Neural cell (in vitro differentiated cells): ENCODE data around the gene DDX41.

Experiments used
- CTCF ChIP-seq: fragments of 450-650 bp; IDR thresholded peaks from 2 replicates; pipeline ENCODE4 v1.5.1; 2014; ENCODE audit warnings: antibody characterized with exemption, mild to moderate bottlenecking, moderate library complexity; ENCODE audit not compliant: poor library complexity, severe bottlenecking
- EZH2 ChIP-seq: fragments of 200-600, 300-800 bp; shearing (Covaris generic), sonication (generic); IDR thresholded peaks from 2 replicates; pipeline ENCODE4 v1.6.1; 2014; ENCODE audit warnings: antibody characterized with exemption, low read length, borderline replicate concordance, mild to moderate bottlenecking; ENCODE audit not compliant: insufficient read depth, poor library complexity, severe bottlenecking
- MXI1 ChIP-seq: fragments of 450-650 bp; conservative IDR thresholded peaks from 2 replicates; pipeline ENCODE4 v1.6.1; 2014; ENCODE audit warnings: antibody characterized with exemption, mild to moderate bottlenecking; ENCODE audit not compliant: poor library complexity, severe bottlenecking
- POLR2AphosphoS5 ChIP-seq: IDR thresholded peaks from 2 replicates; pipeline ENCODE4 v1.6.1; 2012
- RAD21 ChIP-seq: fragments of 450-650 bp; conservative IDR thresholded peaks from 2 replicates; pipeline ENCODE4 v1.6.1; 2014; ENCODE audit warnings: antibody characterized with exemption, mild to moderate bottlenecking, moderate library complexity
- REST ChIP-seq: IDR thresholded peaks from 2 replicates; pipeline ENCODE4 v1.6.1; 2012; ENCODE audit warnings: borderline replicate concordance
- SMC3 ChIP-seq: fragments of 450-650 bp; conservative IDR thresholded peaks from 2 replicates; pipeline ENCODE4 v1.6.1; 2014; ENCODE audit warnings: antibody characterized with exemption, mild to moderate bottlenecking, moderate library complexity; ENCODE audit not compliant: poor library complexity
- TAF1 ChIP-seq: IDR thresholded peaks from 2 replicates; pipeline ENCODE4 v1.6.1; 2012; ENCODE audit warnings: low read depth

- no peak for TF ChIP-seq CTCF
- no peak for TF ChIP-seq POLR2AphosphoS5
- TF ChIP-seq MXI1, result no peak
- no peak for TF ChIP-seq TAF1
- no peak for TF ChIP-seq RAD21
- no peak for TF ChIP-seq REST
- no peak for TF ChIP-seq EZH2
- no peak for TF ChIP-seq SMC3
Measured at GRCh38 chr5:177508837-177509236, 7.9 kb downstream of the DDX41 start.
